ENCODE results near the gene AHSA1. TPM values are rescaled to one million over a fixed set of nuclear protein-coding genes. Genes with fewer than 3 reads are reported as not detected.

Gene AHSA1
- total RNA-seq, 6 experiments from 2014 or later, result 155 to 219 (median 178) TPM

DNA sequence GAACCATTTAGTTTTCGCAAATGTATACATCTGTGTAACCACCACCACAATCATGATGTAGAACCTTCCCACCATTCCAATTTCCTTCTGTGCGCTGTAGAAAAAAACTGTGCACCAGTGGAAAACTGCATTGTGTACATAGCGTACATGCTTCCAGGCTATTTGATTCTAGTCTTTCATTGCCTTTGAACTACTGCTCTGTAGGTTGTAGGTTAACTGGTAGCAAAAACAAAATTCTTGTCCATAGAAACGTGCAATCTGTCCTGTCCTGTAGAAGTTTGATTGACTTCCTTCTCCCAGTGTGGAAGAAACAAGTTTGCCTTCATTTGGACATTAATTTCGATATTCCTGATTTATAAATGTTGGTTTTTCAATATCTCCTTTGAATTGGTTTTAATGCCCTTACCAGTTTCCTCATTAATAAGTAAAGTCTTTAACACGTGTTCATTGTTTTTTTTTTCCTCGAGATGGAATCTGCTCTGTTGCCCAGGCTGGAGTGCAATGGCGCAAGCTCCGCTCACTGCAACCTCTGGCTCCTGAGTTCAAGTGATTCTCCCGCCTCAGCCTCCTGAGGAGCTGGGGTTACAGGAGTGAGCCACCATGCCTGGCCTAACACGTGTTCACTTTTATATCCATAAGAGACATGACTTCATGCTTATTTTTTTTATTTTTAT lies 44.4 kb downstream of the AHSA1 start:
- Mint-ChIP-seq H3K4me3 (no peak overlapping the region), H3K27ac (no peak overlapping the region), H3K4me1 (ENCODE audit: low read depth) (no peaks in the 10 kb centered on the region), H3K36me3 (ENCODE audit: low read depth) (peaks cover 28% of the 10 kb centered on the region), H3K27me3 (ENCODE audit: insufficient read depth) (peaks cover 20% of the 10 kb centered on the region), H3K9me3 (peaks cover 3% of the 10 kb centered on the region; the same call in 1 of the 2 replicates)
- TF ChIP-seq, protein P1, sequence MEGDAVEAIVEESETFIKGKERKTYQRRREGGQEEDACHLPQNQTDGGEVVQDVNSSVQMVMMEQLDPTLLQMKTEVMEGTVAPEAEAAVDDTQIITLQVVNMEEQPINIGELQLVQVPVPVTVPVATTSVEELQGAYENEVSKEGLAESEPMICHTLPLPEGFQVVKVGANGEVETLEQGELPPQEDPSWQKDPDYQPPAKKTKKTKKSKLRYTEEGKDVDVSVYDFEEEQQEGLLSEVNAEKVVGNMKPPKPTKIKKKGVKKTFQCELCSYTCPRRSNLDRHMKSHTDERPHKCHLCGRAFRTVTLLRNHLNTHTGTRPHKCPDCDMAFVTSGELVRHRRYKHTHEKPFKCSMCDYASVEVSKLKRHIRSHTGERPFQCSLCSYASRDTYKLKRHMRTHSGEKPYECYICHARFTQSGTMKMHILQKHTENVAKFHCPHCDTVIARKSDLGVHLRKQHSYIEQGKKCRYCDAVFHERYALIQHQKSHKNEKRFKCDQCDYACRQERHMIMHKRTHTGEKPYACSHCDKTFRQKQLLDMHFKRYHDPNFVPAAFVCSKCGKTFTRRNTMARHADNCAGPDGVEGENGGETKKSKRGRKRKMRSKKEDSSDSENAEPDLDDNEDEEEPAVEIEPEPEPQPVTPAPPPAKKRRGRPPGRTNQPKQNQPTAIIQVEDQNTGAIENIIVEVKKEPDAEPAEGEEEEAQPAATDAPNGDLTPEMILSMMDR (IDR thresholded peaks at IDR 0.05), result no peak
- DNase-seq, result no peak

DNA sequence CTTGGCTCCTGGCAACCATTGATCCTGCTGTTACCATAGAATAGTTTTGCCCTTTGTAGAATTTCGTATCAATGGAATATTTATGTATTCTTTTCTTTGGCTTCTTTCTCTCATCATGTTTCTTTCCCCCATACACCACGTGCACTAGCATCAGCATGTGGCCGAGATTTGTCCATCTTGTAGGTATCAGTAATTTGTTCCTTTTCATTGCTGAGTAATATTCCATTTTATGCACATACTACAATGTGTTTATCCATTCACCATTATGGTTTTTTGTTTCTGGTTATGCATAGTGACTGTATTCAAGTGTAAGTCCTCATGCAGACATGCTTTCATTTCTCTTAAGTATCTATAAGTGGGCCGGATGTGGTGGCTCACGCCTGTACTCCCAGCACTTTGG lies 45.2 kb downstream of the AHSA1 start:
- Mint-ChIP-seq H3K4me3 (no peak overlapping the region), H3K36me3 (ENCODE audit: low read depth) (peaks cover 37% of the 10 kb centered on the region), H3K27ac (no peak overlapping the region), H3K4me1 (ENCODE audit: low read depth) (peaks cover 3% of the 10 kb centered on the region), H3K27me3 (ENCODE audit: insufficient read depth) (peaks cover 14% of the 10 kb centered on the region), H3K9me3 (peaks cover 3% of the 10 kb centered on the region; the same call in 1 of the 2 replicates)
- TF ChIP-seq, protein P1 (IDR thresholded peaks at IDR 0.05), result no peak
- no peak for DNase-seq

DNA sequence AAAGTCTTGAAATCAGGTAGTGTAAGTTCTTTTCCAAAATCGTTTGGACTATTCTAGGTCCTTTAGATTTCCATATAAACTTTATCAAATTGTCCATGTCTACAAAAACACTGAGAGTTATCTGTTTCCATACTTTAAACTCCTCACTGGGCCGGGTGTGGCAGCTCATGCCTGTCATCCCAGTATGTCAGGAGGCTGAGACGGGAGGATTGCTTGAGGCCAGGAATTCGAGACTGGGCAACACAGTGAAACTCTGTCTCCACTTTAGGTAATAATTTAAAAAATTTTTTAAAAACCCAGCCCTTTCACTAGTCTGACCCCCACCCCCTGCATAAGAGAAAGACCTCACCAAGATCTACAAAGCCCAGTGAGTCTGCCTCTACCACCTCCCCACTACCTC lies 47.1 kb downstream of the AHSA1 start:
- Mint-ChIP-seq H3K36me3 (ENCODE audit: low read depth) (peaks cover 40% of the 10 kb centered on the region), H3K9me3 (peaks cover 3% of the 10 kb centered on the region; the same call in 1 of the 2 replicates), H3K4me3 (no peak overlapping the region), H3K4me1 (ENCODE audit: low read depth) (peaks cover 17% of the 10 kb centered on the region), H3K27ac (no peak overlapping the region), H3K27me3 (ENCODE audit: insufficient read depth) (peaks cover 6% of the 10 kb centered on the region)
- TF ChIP-seq, protein P1 (IDR thresholded peaks at IDR 0.05), result no peak
- DNase-seq, result no peak

DNA sequence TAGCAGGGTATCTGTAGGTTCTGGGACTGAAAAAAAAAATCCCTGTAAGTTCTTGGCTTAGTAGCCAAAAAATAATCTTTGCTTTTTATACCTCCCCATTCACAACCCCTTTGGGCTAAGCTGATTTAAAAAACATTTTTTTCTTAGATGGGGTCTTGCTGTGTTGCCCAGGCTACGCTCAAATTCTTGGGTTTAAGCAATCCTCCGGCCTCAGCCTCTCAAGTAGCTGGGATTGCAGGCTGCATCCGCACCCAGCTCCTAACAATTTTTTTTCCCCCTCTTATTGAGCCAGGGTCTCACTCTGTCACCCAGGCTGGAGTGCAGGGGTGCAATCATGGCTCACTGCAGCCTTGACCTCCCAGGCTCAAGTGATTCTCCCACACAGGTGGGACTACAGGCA lies 49.9 kb downstream of the AHSA1 start:
- peaks cover 54% of the 10 kb centered on the region for H3K36me3 Mint-ChIP-seq (ENCODE audit: low read depth)
- DNase-seq, result no peak
- H3K27ac Mint-ChIP-seq, result no peak overlapping the region
- H3K4me3 Mint-ChIP-seq, result no peak overlapping the region
- peaks cover 2% of the 10 kb centered on the region; the same call in 1 of the 2 replicates for H3K27me3 Mint-ChIP-seq (ENCODE audit: insufficient read depth)
- TF ChIP-seq, protein P1 (IDR thresholded peaks at IDR 0.05), result no peak
- H3K4me1 Mint-ChIP-seq (ENCODE audit: low read depth), result peaks cover 17% of the 10 kb centered on the region
- H3K9me3 Mint-ChIP-seq, result peaks cover 3% of the 10 kb centered on the region; the same call in 1 of the 2 replicates

DNA sequence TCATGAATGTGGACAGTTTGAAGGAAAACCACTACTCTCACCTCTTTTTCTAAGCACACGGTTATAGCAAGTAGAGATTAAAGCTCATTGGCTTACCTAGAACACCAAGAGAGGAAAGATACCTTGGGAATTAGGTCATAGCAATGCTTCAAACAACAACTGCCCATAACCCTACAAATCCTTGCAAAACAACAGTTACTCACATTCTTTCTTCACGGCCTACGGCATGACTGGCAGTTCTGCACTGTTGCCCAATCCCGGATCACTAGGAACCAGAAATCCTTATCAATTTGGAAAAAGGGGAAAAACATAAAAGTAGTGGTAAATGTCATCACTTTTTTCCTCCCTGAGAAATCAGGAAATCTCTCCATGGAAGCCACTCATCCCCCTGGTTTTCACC lies 50.4 kb downstream of the AHSA1 start:
- peaks cover 2% of the 10 kb centered on the region; the same call in 1 of the 2 replicates for H3K9me3 Mint-ChIP-seq
- peak overlapping the region; percentile 2; the same call in 1 of the 2 replicates for H3K27ac Mint-ChIP-seq
- peaks cover 50% of the 10 kb centered on the region for H3K36me3 Mint-ChIP-seq (ENCODE audit: low read depth)
- DNase-seq, result peak; percentile 58
- TF ChIP-seq, protein P1 (IDR thresholded peaks at IDR 0.05), result no peak
- H3K4me3 Mint-ChIP-seq, result no peak overlapping the region
- H3K4me1 Mint-ChIP-seq (ENCODE audit: low read depth), result peaks cover 17% of the 10 kb centered on the region
- H3K27me3 Mint-ChIP-seq (ENCODE audit: insufficient read depth), result peaks cover 2% of the 10 kb centered on the region; the same call in 1 of the 2 replicates
